ENCODE measurements around the gene RXFP4.

DNA sequence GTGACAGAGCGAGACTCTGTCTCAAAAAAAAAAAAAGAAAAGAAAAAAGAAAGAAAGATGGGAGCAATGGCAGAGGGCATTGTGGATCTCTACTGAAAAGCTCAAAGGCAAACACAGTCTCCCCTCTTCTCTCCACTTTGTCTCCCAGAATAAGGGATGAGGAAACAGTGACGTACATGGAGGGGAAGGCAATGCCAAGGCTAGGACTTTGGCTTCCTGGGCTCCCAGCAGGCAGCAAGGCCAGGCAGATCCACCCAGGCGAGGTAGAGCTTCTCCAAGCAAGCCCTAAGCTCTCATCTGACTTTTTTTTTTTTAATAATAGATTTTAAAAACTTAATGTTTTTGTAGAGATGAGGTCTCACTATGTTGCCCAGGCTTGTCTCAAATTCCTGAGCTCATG is 32.3 kb downstream of the RXFP4 start:
- TF ChIP-seq, protein P1, sequence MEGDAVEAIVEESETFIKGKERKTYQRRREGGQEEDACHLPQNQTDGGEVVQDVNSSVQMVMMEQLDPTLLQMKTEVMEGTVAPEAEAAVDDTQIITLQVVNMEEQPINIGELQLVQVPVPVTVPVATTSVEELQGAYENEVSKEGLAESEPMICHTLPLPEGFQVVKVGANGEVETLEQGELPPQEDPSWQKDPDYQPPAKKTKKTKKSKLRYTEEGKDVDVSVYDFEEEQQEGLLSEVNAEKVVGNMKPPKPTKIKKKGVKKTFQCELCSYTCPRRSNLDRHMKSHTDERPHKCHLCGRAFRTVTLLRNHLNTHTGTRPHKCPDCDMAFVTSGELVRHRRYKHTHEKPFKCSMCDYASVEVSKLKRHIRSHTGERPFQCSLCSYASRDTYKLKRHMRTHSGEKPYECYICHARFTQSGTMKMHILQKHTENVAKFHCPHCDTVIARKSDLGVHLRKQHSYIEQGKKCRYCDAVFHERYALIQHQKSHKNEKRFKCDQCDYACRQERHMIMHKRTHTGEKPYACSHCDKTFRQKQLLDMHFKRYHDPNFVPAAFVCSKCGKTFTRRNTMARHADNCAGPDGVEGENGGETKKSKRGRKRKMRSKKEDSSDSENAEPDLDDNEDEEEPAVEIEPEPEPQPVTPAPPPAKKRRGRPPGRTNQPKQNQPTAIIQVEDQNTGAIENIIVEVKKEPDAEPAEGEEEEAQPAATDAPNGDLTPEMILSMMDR (IDR thresholded peaks at IDR 0.05), result no peak
- TF ChIP-seq POLR2AphosphoS5 (IDR thresholded peaks at IDR 0.05) (peak; percentile 24 to 25), POLR2A (IDR thresholded peaks at IDR 0.05; ENCODE audit: low read depth) (no peak)
